Measurements from ENCODE around the gene KRTAP5-9.

KRTAP5-9 gene

GRCh38 chr11:71548120-71548519 is at the start of gene KRTAP5-9:
Gene KRTAP5-9, plus strand, starts transcription at chr11:71548420. Its CDS starts 238 bp downstream, at chr11:71548658.
- no peak within 1 kb of the TSS for H3K4me3 ChIP-seq (ENCODE audit: control insufficient read depth, low read depth, low read length)
- DNase-seq (ENCODE audit: low read depth) = no peak
- no peak for TF ChIP-seq CTCF (IDR thresholded peaks at IDR 0.05; ENCODE audit: control insufficient read depth, insufficient read depth, low read depth, low read length, missing control alignments)

GRCh38 chr11:71499125-71499524 is 49.1 kb upstream of the KRTAP5-9 start:
- TF ChIP-seq CTCF (IDR thresholded peaks at IDR 0.05; ENCODE audit: control insufficient read depth, insufficient read depth, low read depth, low read length, missing control alignments) = no peak
- H3K4me3 ChIP-seq (ENCODE audit: control insufficient read depth, low read depth, low read length) = no peak overlapping the region
- DNase-seq (ENCODE audit: low read depth) = no peak

- no peak for TF ChIP-seq CTCF (IDR thresholded peaks at IDR 0.05; ENCODE audit: control insufficient read depth, insufficient read depth, low read depth, low read length, missing control alignments)
- no peak overlapping the region for H3K4me3 ChIP-seq (ENCODE audit: control insufficient read depth, low read depth, low read length)
- DNase-seq (ENCODE audit: low read depth) = no peak
These were observed 48.7 kb upstream of the KRTAP5-9 start for GRCh38 chr11:71499546-71499945.

- H3K4me3 ChIP-seq (ENCODE audit: control insufficient read depth, low read depth, low read length) = no peak overlapping the region
- DNase-seq (ENCODE audit: low read depth) = no peak
- no peak for TF ChIP-seq CTCF (IDR thresholded peaks at IDR 0.05; ENCODE audit: control insufficient read depth, insufficient read depth, low read depth, low read length, missing control alignments)
These were observed 47.6 kb upstream of the KRTAP5-9 start for GRCh38 chr11:71500601-71501021.

- H3K4me3 ChIP-seq (ENCODE audit: control insufficient read depth, low read depth, low read length) = no peak overlapping the region
- no peak for TF ChIP-seq CTCF (IDR thresholded peaks at IDR 0.05; ENCODE audit: control insufficient read depth, insufficient read depth, low read depth, low read length, missing control alignments)
- DNase-seq (ENCODE audit: low read depth) = no peak
These were observed 46.9 kb upstream of the KRTAP5-9 start for GRCh38 chr11:71501071-71501985.

GRCh38 chr11:71502026-71502425 is 46.2 kb upstream of the KRTAP5-9 start:
- no peak for DNase-seq (ENCODE audit: low read depth)
- H3K4me3 ChIP-seq (ENCODE audit: control insufficient read depth, low read depth, low read length) = no peak overlapping the region
- TF ChIP-seq CTCF (IDR thresholded peaks at IDR 0.05; ENCODE audit: control insufficient read depth, insufficient read depth, low read depth, low read length, missing control alignments) = no peak
